Endodermal cell (in vitro differentiated cells): Measurements from ENCODE around the gene OR4D2. TPM values are rescaled to one million over a fixed set of nuclear protein-coding genes. Genes with fewer than 3 reads are reported as not detected.

Source experiments
- DNase-seq: peaks from one replicate; pipeline ENCODE4 v3.0.0-alpha.2; 2017
- H3K27ac ChIP-seq: 2 replicates; pipeline ENCODE4 v1.5.1; 2013; ENCODE audit warnings: mild to moderate bottlenecking, low read depth, low read length, moderate library complexity
- H3K27me3 ChIP-seq: 2 replicates; pipeline ENCODE4 v1.6.1; 2013; ENCODE audit warnings: mild to moderate bottlenecking, low read length, moderate library complexity; ENCODE audit not compliant: insufficient read depth, control insufficient read depth, poor library complexity, severe bottlenecking
- H3K36me3 ChIP-seq: 2 replicates; pipeline ENCODE4 v1.7.0; 2013; ENCODE audit warnings: mild to moderate bottlenecking, low read length, moderate library complexity; ENCODE audit not compliant: control insufficient read depth, insufficient read depth
- H3K4me1 ChIP-seq: one replicate; pipeline ENCODE4 v1.7.0; 2013; ENCODE audit warnings: low read length; ENCODE audit not compliant: control insufficient read depth, insufficient read depth
- H3K4me3 ChIP-seq: 2 replicates; pipeline ENCODE4 v1.5.1; 2013; ENCODE audit warnings: mild to moderate bottlenecking, low read length, moderate library complexity
- H3K9ac ChIP-seq: 2 replicates; pipeline ENCODE4 v1.6.1; 2013; ENCODE audit warnings: mild to moderate bottlenecking, low read length, moderate library complexity; ENCODE audit not compliant: poor library complexity, severe bottlenecking; ENCODE audit errors: extremely low read depth
- H3K9me3 ChIP-seq: 2 replicates; pipeline ENCODE4 v1.6.1; 2013; ENCODE audit warnings: mild to moderate bottlenecking, low read length, moderate library complexity; ENCODE audit not compliant: control insufficient read depth
- H3K27ac Mint-ChIP-seq: 2 replicates; pipeline ENCODE4 v1.8.0; 2020; ENCODE audit warnings: mixed read lengths
- H3K27me3 Mint-ChIP-seq: 2 replicates; pipeline ENCODE4 v1.8.0; 2021; ENCODE audit warnings: mild to moderate bottlenecking, mixed read lengths; ENCODE audit not compliant: insufficient read depth
- H3K36me3 Mint-ChIP-seq: 2 replicates; pipeline ENCODE4 v1.8.0; 2020; ENCODE audit warnings: low read depth, mixed read lengths
- H3K4me1 Mint-ChIP-seq: 2 replicates; pipeline ENCODE4 v1.8.0; 2020; ENCODE audit warnings: mixed read lengths
- H3K4me3 Mint-ChIP-seq: 2 replicates; pipeline ENCODE4 v1.8.0; 2020; ENCODE audit warnings: mild to moderate bottlenecking, moderate library complexity, mixed read lengths
- H3K9me3 Mint-ChIP-seq: 2 replicates; pipeline ENCODE4 v1.8.0; 2020; ENCODE audit warnings: mild to moderate bottlenecking, mixed read lengths
- CTCF ChIP-seq: fragments of 200-600 bp; sonication (generic); conservative IDR thresholded peaks from 2 replicates; pipeline ENCODE4 v1.5.0; 2021; ENCODE audit warnings: antibody characterized with exemption, mild to moderate bottlenecking
- WGBS, 2 experiments: methylation state at CpG; one replicate each; pipeline versions ENCODE4 v1.1.5 to v1.1.7; 2013; ENCODE audit warnings: missing lambda C conversion rate in 2 of 2, mixed read lengths in 1 of 2; ENCODE audit not compliant: insufficient coverage in 1 of 2, insufficient read length in 1 of 2; 5-methylcytosine and 5-hydroxymethylcytosine counted together
- total RNA-seq, 2 donors: library from RNA; stranded (reverse); fragmentation: NEBNext Ultra II Directional in 1 of 2; extraction: Animal tissue kit (Norgen Biotek cat#: 25700) in 1 of 2; gene quantifications; 2 replicates in 1 of 2; 3 replicates in 1 of 2; pipeline ENCODE4 v1.2.1, GENCODE V29; 2021

The OR4D2 gene
- total RNA-seq, 2 donors from 2014 or later, result not detected

GRCh38 chr17:58184308-58184985 lies 17.7 kb downstream of the OR4D2 start:
- Mint-ChIP-seq H3K9me3 (no peaks in the 10 kb centered on the region), H3K4me1 (no peaks in the 10 kb centered on the region), H3K4me3 (no peak overlapping the region), H3K27ac (no peak overlapping the region), H3K36me3 (no peaks in the 10 kb centered on the region), H3K27me3 (peaks cover 7% of the 10 kb centered on the region)
- H3K9ac ChIP-seq, result no peak overlapping the region
- no peaks in the 10 kb centered on the region for H3K9me3 ChIP-seq
- no peak overlapping the region for H3K4me3 ChIP-seq
- WGBS, 2 experiments, result 69 to 73% methylated on average over 7 to 10 of the region's 10 CpGs
- peaks cover 10% of the 10 kb centered on the region for H3K27me3 ChIP-seq
- no peaks in the 10 kb centered on the region for H3K4me1 ChIP-seq
- DNase-seq, result peak; percentile 91
- H3K27ac ChIP-seq, result no peak overlapping the region
- no peak for TF ChIP-seq CTCF
- no peaks in the 10 kb centered on the region for H3K36me3 ChIP-seq

GRCh38 chr17:58184986-58185761 lies 18.4 kb downstream of the OR4D2 start:
- H3K4me3 ChIP-seq, result no peak overlapping the region
- no peaks in the 10 kb centered on the region for H3K36me3 Mint-ChIP-seq
- WGBS, 2 experiments, result 86 to 96% methylated on average over 6 to 8 of the region's 8 CpGs
- H3K27ac Mint-ChIP-seq, result no peak overlapping the region
- no peaks in the 10 kb centered on the region for H3K4me1 ChIP-seq
- peaks cover 10% of the 10 kb centered on the region for H3K27me3 ChIP-seq
- H3K27ac ChIP-seq, result no peak overlapping the region
- H3K9ac ChIP-seq, result no peak overlapping the region
- no peaks in the 10 kb centered on the region for H3K36me3 ChIP-seq
- peaks cover 11% of the 10 kb centered on the region for H3K27me3 Mint-ChIP-seq
- H3K4me3 Mint-ChIP-seq, result no peak overlapping the region
- TF ChIP-seq CTCF, result no peak
- DNase-seq, result peak; percentile 42
- no peaks in the 10 kb centered on the region for H3K9me3 Mint-ChIP-seq
- no peaks in the 10 kb centered on the region for H3K4me1 Mint-ChIP-seq
- no peaks in the 10 kb centered on the region for H3K9me3 ChIP-seq

GRCh38 chr17:58186591-58186990 lies 19.8 kb downstream of the OR4D2 start:
- Histone ChIP-seq H3K36me3 (no peaks in the 10 kb centered on the region), H3K9ac (no peak overlapping the region), H3K9me3 (no peaks in the 10 kb centered on the region), H3K27me3 (peaks cover 8% of the 10 kb centered on the region), H3K4me1 (no peaks in the 10 kb centered on the region), H3K4me3 (no peak overlapping the region), H3K27ac (no peak overlapping the region)
- no peak overlapping the region for H3K27ac Mint-ChIP-seq
- no peak for DNase-seq
- H3K4me1 Mint-ChIP-seq, result peaks cover 7% of the 10 kb centered on the region
- H3K36me3 Mint-ChIP-seq, result no peaks in the 10 kb centered on the region
- no peak overlapping the region for H3K4me3 Mint-ChIP-seq
- 95 to 100% methylated on average over 1 to 3 of the region's 4 CpGs for WGBS, 2 experiments
- peaks cover 4% of the 10 kb centered on the region for H3K27me3 Mint-ChIP-seq
- no peaks in the 10 kb centered on the region for H3K9me3 Mint-ChIP-seq
- no peak for TF ChIP-seq CTCF
